Measurements from ENCODE around the gene GPANK1. TPM values are rescaled to one million over a fixed set of nuclear protein-coding genes. Genes with fewer than 3 reads are reported as not detected.

The GPANK1 gene
- total and polyA plus RNA-seq, 12 donors: 7.4 to 61.2 (median 17.2) TPM

DNA sequence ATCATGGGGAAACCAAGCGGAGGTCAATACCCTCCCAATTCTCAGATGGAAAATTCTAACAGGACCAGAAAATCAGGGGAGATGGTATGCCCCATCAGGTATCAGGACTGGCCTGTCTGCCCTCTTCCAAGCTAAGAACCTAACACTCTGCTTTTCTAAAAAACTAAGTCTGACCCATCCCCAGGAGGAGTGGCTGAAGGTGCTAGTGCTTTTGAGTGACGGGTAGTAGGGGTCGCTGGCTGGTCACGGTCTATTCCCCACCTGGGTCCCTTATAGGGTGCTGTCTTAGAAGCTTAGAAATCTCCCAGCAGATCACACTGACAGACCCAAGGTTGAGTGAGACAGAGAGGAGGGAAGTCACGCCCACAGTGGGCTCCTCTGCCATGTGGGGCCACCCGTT is 28.7 kb upstream of the GPANK1 start:
- DNase-seq: no peak
- H3K27me3 ChIP-seq: no peaks in the 10 kb centered on the region
- peaks cover 0 to 94% of the 10 kb centered on the region in 2 donors for H3K36me3 ChIP-seq (replicated peaks in 1 of 2)
- WGBS, 4 donors: 88 to 100% (median 91%) methylated on average over 2 to 6 of the region's 6 CpGs
- TF ChIP-seq, protein P1, sequence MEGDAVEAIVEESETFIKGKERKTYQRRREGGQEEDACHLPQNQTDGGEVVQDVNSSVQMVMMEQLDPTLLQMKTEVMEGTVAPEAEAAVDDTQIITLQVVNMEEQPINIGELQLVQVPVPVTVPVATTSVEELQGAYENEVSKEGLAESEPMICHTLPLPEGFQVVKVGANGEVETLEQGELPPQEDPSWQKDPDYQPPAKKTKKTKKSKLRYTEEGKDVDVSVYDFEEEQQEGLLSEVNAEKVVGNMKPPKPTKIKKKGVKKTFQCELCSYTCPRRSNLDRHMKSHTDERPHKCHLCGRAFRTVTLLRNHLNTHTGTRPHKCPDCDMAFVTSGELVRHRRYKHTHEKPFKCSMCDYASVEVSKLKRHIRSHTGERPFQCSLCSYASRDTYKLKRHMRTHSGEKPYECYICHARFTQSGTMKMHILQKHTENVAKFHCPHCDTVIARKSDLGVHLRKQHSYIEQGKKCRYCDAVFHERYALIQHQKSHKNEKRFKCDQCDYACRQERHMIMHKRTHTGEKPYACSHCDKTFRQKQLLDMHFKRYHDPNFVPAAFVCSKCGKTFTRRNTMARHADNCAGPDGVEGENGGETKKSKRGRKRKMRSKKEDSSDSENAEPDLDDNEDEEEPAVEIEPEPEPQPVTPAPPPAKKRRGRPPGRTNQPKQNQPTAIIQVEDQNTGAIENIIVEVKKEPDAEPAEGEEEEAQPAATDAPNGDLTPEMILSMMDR (IDR thresholded peaks at IDR 0.05): no peak
- no peak for TF ChIP-seq POLR2A (IDR thresholded peaks at IDR 0.05)
- H3K9me3 ChIP-seq (replicated peaks in 1 of 3): no peaks in the 10 kb centered on the region
- H3K4me3 ChIP-seq: no peak overlapping the region
- H3K27ac ChIP-seq: no peak overlapping the region
- intact Hi-C loops (cut with DNase I): no loop called here
- no peaks in the 10 kb centered on the region for H3K4me1 ChIP-seq (replicated peaks in 1 of 2)

DNA sequence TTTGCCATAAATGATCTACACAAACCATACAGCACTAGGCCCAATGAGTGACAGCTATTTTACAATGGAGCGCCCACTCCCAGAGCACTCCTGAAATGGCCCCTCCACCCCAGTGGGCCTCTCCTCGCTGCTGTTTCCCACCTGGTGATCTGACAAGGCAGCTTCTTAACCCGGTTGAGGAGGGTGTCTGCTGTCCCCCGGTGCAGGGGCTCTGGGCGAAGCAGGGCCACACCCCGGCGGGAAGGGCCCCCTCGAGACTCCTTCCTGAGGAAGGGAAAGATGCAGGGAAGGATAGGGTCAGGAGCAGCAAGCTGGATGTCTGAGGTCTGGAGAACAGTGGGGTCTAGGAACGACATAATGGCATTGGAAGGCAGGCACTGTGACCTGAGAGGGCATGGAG is 28.1 kb upstream of the GPANK1 start:
- TF ChIP-seq, protein P1 (IDR thresholded peaks at IDR 0.05): no peak
- no peak for TF ChIP-seq POLR2A (IDR thresholded peaks at IDR 0.05)
- H3K27ac ChIP-seq: no peak overlapping the region
- no peak for DNase-seq
- no peaks in the 10 kb centered on the region for H3K4me1 ChIP-seq (replicated peaks in 1 of 2)
- intact Hi-C loops (cut with DNase I): no loop called here
- H3K36me3 ChIP-seq (replicated peaks in 1 of 2): peaks cover 0 to 99% of the 10 kb centered on the region in 2 donors
- WGBS, 4 donors: 87 to 93% (median 89%) methylated on average over 9 of the region's 9 CpGs
- no peaks in the 10 kb centered on the region for H3K9me3 ChIP-seq (replicated peaks in 1 of 3)
- no peak overlapping the region for H3K4me3 ChIP-seq
- H3K27me3 ChIP-seq: no peaks in the 10 kb centered on the region

DNA sequence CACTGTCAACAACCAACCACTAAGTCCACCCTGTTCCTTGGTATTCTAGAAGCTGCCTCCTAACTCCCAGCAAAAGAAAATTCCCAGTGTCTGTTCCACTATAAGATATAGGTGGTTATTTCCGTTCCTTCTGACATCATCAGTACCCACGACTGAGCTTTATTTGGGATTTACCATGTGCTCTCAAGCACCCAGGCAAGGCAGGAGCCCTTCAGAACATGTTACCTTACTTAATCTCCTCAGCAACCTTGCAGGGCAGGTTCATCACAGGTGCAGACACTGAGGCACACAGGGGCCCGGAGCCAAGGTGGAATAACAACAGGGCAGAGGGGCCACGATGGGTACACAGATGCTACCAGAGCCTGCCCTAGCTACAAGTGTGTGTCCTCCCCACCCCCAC is 27.6 kb upstream of the GPANK1 start:
- H3K36me3 ChIP-seq (replicated peaks in 1 of 2): peaks cover 0 to 99% of the 10 kb centered on the region in 2 donors
- H3K4me1 ChIP-seq (replicated peaks in 1 of 2): no peaks in the 10 kb centered on the region
- H3K9me3 ChIP-seq (replicated peaks in 1 of 3): no peaks in the 10 kb centered on the region
- TF ChIP-seq POLR2A (IDR thresholded peaks at IDR 0.05): no peak
- intact Hi-C loops (cut with DNase I): no loop called here
- H3K4me3 ChIP-seq: no peak overlapping the region
- WGBS, 4 donors: 87 to 95% (median 89%) methylated on average over 3 to 4 of the region's 4 CpGs
- no peak overlapping the region for H3K27ac ChIP-seq
- DNase-seq: no peak
- no peaks in the 10 kb centered on the region for H3K27me3 ChIP-seq

DNA sequence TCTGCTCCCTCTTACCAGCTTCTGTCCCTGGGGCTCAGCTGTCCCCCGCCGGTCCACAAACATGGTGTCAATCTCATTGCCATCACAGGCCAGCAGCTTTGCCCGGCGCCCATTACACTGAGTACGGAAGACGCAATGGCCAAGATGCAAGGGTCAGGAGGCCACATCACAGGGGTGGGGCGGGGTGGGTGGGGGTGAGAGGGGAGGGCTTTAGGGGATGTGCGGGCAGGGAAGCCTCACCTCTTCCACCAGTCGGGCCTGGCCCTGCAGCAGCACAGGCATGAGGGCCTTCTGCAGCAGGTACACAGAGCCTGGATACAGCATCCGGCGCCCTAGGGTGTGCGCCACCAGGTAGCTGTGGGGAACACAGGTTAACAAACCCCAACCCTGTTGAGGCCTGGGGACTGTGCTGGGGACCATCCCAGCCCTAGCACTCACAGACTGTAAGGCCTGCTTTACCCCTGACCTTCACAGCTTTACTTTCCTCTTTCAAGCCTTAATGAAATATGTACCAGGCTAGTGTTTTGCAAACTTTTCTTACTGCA is 26.8 kb upstream of the GPANK1 start:
- Histone ChIP-seq H3K27ac (no peak overlapping the region), H3K9me3 (replicated peaks in 1 of 3) (no peaks in the 10 kb centered on the region), H3K27me3 (no peaks in the 10 kb centered on the region), H3K36me3 (replicated peaks in 1 of 2) (peaks cover 0 to 99% of the 10 kb centered on the region in 2 donors), H3K4me1 (replicated peaks in 1 of 2) (no peaks in the 10 kb centered on the region), H3K4me3 (no peak overlapping the region)
- WGBS, 4 donors: 94 to 100% (median 94%) methylated on average over 3 to 12 of the region's 12 CpGs
- no peak for DNase-seq
- TF ChIP-seq, protein P1 (IDR thresholded peaks at IDR 0.05): no peak
- TF ChIP-seq POLR2A (IDR thresholded peaks at IDR 0.05): no peak
- intact Hi-C loops (cut with DNase I): no loop called here

DNA sequence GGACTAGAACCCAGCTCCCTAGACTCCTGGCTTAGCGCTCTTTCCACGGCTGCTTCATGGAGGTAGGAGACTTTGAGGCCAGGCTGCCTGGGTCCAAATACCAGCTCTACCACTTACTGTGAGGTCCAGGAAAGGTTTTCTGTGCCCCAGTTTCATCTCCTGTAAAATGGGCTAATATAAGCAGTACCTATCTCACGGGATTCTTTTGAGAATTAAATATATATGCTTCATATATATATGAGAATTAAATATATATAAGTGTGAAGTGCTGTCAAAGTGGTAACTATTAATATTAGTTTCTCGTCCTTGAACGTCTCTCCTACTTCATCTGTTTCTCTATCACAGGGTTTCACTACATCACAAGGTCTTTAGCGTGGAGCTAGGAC is 26.3 kb upstream of the GPANK1 start:
- Histone ChIP-seq H3K36me3 (replicated peaks in 1 of 2) (peaks cover 0 to 99% of the 10 kb centered on the region in 2 donors), H3K4me3 (no peak overlapping the region), H3K27ac (no peak overlapping the region), H3K4me1 (replicated peaks in 1 of 2) (no peaks in the 10 kb centered on the region), H3K27me3 (no peaks in the 10 kb centered on the region), H3K9me3 (replicated peaks in 1 of 3) (no peaks in the 10 kb centered on the region)
- TF ChIP-seq, protein P1 (IDR thresholded peaks at IDR 0.05): no peak
- TF ChIP-seq POLR2A (IDR thresholded peaks at IDR 0.05): no peak
- no peak for DNase-seq
- 86 to 89% (median 88%) methylated on average over 6 of the region's 6 CpGs for WGBS, 4 donors
- intact Hi-C loops (cut with DNase I): no loop called here

All from adrenal gland (tissue), 12 donors.